ENCODE measurements around the gene A1BG. TPM values are rescaled to one million over a fixed set of nuclear protein-coding genes. Genes with fewer than 3 reads are reported as not detected.

A1BG gene
- total and polyA plus RNA-seq, 2 of the 13 experiments (the other 11 are each of a cell fraction or from before 2014, with no cell fraction given) = 14.7 to 41.4 TPM

DNA sequence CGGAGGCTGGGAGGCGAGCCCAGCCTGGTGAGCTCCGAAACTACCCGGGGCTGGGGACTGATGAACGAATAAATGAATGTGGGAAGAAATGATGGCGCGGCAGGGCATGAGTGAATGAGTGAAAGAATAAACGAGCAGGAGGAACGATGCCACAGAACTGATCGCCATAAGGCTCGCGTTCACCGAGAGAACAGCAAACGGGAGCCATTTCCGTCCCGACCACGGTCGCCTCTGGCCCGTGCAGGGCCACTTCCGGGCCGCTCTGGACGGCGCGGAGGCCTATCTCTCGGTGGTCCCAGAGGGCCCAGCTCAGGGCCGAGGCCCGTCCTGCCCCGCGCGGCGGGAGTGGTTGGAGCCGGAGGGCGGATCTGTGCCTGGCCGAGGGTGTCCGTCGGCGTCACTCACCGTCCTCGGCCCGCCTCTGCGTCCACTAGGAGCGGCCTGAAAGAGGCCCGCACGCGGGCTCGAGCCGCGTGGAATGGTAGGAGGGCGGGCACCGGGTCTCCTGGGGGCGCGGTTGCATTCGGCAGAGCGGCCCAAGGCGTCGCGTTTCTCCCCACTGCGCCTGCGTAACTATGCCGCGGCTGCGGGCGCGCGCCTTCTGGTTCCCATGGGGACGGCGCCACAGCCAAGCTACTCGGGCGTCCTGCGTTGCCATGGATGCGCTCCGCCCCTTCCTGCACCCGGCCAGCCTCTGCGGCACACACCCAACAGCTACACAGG lies 9.1 kb upstream of the A1BG start, which contains the start of gene ZNF497 (continued):
- TF ChIP-seq ZNF776 (CRISPR knock-in tag; IDR thresholded peaks at IDR 0.05) (peak; percentile 69; the same call in 1 of the 2 replicates), HDAC1 (CRISPR knock-in tag; IDR thresholded peaks at IDR 0.05) (peak; percentile 95), YEATS2 (CRISPR knock-in tag; IDR thresholded peaks at IDR 0.05; ENCODE audit: borderline replicate concordance) (peak; percentile 92), CREB1 (IDR thresholded peaks at IDR 0.05) (no peak), CREB1 (CRISPR knock-in tag; IDR thresholded peaks at IDR 0.05) (no peak), HIVEP1 (CRISPR knock-in tag; IDR thresholded peaks at IDR 0.05) (0 out of 2 replicates have a peak, but pooled peaks have one; percentile 1), KLF16 (CRISPR knock-in tag; IDR thresholded peaks at IDR 0.05) (peak in 1 of 2 experiments; percentile 35; a peak in 1 of 4 replicates), ZNF337 (CRISPR knock-in tag; IDR thresholded peaks at IDR 0.05; ENCODE audit: borderline replicate concordance, low read depth) (no peak), HOXD1 (CRISPR knock-in tag; IDR thresholded peaks at IDR 0.05) (no peak), ZNF225 (CRISPR knock-in tag; IDR thresholded peaks at IDR 0.05) (no peak), FOXK1 (CRISPR knock-in tag; IDR thresholded peaks at IDR 0.05; ENCODE audit: borderline replicate concordance, low read depth) (peak; percentile 41), ZBTB7A (CRISPR knock-in tag; IDR thresholded peaks at IDR 0.05) (no peak), ZFP90 (CRISPR knock-in tag; IDR thresholded peaks at IDR 0.05; ENCODE audit: borderline replicate concordance) (no peak), ZKSCAN8 (CRISPR knock-in tag; IDR thresholded peaks at IDR 0.05; ENCODE audit: borderline replicate concordance) (no peak), ZNF75D (CRISPR knock-in tag; IDR thresholded peaks at IDR 0.05; ENCODE audit: borderline replicate concordance) (no peak)
- TF ChIP-seq, protein P1, sequence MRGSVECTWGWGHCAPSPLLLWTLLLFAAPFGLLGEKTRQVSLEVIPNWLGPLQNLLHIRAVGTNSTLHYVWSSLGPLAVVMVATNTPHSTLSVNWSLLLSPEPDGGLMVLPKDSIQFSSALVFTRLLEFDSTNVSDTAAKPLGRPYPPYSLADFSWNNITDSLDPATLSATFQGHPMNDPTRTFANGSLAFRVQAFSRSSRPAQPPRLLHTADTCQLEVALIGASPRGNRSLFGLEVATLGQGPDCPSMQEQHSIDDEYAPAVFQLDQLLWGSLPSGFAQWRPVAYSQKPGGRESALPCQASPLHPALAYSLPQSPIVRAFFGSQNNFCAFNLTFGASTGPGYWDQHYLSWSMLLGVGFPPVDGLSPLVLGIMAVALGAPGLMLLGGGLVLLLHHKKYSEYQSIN (CRISPR knock-in tag; IDR thresholded peaks at IDR 0.05; ENCODE audit: borderline replicate concordance) = no peak
- TF ChIP-seq, protein P2, sequence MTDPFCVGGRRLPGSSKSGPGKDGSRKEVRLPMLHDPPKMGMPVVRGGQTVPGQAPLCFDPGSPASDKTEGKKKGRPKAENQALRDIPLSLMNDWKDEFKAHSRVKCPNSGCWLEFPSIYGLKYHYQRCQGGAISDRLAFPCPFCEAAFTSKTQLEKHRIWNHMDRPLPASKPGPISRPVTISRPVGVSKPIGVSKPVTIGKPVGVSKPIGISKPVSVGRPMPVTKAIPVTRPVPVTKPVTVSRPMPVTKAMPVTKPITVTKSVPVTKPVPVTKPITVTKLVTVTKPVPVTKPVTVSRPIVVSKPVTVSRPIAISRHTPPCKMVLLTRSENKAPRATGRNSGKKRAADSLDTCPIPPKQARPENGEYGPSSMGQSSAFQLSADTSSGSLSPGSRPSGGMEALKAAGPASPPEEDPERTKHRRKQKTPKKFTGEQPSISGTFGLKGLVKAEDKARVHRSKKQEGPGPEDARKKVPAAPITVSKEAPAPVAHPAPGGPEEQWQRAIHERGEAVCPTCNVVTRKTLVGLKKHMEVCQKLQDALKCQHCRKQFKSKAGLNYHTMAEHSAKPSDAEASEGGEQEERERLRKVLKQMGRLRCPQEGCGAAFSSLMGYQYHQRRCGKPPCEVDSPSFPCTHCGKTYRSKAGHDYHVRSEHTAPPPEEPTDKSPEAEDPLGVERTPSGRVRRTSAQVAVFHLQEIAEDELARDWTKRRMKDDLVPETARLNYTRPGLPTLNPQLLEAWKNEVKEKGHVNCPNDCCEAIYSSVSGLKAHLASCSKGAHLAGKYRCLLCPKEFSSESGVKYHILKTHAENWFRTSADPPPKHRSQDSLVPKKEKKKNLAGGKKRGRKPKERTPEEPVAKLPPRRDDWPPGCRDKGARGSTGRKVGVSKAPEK (CRISPR knock-in tag; IDR thresholded peaks at IDR 0.05; ENCODE audit: borderline replicate concordance) = no peak
- TF ChIP-seq, protein P3, sequence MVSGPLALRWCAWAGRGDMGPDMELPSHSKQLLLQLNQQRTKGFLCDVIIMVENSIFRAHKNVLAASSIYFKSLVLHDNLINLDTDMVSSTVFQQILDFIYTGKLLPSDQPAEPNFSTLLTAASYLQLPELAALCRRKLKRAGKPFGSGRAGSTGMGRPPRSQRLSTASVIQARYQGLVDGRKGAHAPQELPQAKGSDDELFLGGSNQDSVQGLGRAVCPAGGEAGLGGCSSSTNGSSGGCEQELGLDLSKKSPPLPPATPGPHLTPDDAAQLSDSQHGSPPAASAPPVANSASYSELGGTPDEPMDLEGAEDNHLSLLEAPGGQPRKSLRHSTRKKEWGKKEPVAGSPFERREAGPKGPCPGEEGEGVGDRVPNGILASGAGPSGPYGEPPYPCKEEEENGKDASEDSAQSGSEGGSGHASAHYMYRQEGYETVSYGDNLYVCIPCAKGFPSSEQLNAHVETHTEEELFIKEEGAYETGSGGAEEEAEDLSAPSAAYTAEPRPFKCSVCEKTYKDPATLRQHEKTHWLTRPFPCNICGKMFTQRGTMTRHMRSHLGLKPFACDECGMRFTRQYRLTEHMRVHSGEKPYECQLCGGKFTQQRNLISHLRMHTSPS (CRISPR knock-in tag; IDR thresholded peaks at IDR 0.05; ENCODE audit: low read depth) = no peak
- TF ChIP-seq, protein P4, sequence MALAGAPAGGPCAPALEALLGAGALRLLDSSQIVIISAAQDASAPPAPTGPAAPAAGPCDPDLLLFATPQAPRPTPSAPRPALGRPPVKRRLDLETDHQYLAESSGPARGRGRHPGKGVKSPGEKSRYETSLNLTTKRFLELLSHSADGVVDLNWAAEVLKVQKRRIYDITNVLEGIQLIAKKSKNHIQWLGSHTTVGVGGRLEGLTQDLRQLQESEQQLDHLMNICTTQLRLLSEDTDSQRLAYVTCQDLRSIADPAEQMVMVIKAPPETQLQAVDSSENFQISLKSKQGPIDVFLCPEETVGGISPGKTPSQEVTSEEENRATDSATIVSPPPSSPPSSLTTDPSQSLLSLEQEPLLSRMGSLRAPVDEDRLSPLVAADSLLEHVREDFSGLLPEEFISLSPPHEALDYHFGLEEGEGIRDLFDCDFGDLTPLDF (CRISPR knock-in tag; IDR thresholded peaks at IDR 0.05) = peak; percentile 93
